ENCODE results near the gene DOLPP1. TPM values are rescaled to one million over a fixed set of nuclear protein-coding genes. Genes with fewer than 3 reads are reported as not detected.
A peak's percentile ranks its signal among the peaks of the same experiment; 100 is the strongest.

The DOLPP1 gene
- total and polyA plus RNA-seq, 7 donors: 2.1 to 5.2 (median 4.2) TPM

DNA sequence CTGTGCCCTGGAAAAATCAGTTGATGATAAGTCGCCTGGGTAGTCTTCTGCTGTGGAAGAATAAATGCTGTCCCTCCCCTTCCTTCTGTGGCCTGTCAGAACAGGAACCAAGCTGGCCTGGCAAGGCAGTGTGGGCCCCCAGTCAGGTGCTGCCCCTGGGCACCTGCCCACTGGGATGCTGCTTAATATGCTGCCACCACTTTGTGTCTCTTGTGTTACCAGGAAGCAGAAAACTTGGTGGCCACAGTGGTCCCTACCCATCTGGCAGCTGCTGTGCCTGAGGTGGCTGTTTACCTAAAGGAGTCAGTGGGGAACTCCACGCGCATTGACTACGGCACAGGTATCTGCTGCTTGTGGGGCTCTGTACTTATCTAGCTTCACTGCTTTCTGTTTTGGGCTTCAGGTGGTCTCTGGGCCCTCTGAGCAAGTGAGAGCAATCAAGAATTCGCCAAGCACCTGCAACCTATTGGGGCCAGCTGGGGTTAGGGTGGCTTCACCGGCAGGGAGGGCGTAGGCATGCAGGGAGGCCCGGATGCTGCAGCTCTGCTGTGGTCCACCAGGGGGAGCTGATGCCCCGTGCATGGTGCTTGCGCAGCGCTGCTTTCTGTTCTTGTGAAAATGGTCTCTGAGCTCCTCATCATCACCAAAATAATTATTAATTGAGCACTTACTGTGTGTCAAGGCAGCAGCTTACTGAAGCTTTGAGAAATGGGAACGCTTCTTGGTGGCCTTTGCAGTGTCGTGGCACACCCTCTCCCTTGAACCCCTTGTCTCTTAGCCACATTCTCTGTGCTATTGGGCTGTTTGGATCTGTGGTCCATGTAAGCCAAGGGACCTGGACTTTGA, 50.6 kb downstream of the DOLPP1 start:
- WGBS, 3 donors: 44 to 53% (median 45%) methylated on average over 13 of the region's 13 CpGs
- intact Hi-C loops (cut with DNase I): loop anchor here (5.0 to 10.0 kb wide), 2 partner anchors 363 to 656 kb away; no protein-coding TSS in a partner anchor
- ATAC-seq (peak; percentile 85 to 90 (median 88)), DNase-seq (peak; percentile 77 to 89)
- H3K36me3 ChIP-seq (ENCODE audit: insufficient read depth in 1 of 2, low read depth in 1 of 2): peaks cover 0 to 81% of the 10 kb centered on the region in 2 donors
- H3K9me3 ChIP-seq: no peaks in the 10 kb centered on the region
- TF ChIP-seq, protein P1, sequence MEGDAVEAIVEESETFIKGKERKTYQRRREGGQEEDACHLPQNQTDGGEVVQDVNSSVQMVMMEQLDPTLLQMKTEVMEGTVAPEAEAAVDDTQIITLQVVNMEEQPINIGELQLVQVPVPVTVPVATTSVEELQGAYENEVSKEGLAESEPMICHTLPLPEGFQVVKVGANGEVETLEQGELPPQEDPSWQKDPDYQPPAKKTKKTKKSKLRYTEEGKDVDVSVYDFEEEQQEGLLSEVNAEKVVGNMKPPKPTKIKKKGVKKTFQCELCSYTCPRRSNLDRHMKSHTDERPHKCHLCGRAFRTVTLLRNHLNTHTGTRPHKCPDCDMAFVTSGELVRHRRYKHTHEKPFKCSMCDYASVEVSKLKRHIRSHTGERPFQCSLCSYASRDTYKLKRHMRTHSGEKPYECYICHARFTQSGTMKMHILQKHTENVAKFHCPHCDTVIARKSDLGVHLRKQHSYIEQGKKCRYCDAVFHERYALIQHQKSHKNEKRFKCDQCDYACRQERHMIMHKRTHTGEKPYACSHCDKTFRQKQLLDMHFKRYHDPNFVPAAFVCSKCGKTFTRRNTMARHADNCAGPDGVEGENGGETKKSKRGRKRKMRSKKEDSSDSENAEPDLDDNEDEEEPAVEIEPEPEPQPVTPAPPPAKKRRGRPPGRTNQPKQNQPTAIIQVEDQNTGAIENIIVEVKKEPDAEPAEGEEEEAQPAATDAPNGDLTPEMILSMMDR (IDR thresholded peaks at IDR 0.05): peak; percentile 97
- H3K27ac ChIP-seq: no peak overlapping the region
- no peaks in the 10 kb centered on the region for H3K27me3 ChIP-seq (ENCODE audit: insufficient read depth in 3 of 3, low read length in 2 of 3)
- H3K4me1 ChIP-seq: peaks cover 7% of the 10 kb centered on the region
- H3K4me3 ChIP-seq: no peak overlapping the region

DNA sequence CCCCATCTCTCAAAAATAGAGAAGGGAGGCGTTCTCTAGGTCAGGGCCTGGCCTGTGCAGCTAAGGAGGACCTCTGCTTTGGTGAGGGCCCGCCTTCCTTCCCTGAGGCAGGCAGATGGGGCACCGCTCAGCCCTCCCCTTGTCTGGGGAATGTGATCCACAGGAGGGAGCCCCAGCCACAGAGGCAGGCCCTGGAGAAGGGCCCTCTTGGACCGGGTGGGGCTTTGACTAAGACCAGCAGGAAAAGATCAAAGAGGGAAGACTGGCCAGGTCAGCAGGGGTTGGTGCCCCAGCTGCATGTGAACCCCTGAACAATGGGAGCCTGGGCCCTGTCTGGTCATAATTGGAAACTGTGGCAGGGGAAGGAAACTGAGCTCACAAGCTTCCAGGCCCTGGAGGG, 52.2 kb downstream of the DOLPP1 start:
- no peaks in the 10 kb centered on the region for H3K9me3 ChIP-seq
- intact Hi-C loops (cut with DNase I): loop anchor here (5.0 to 10.0 kb wide), 2 partner anchors 362 to 654 kb away; no protein-coding TSS in a partner anchor
- H3K4me1 ChIP-seq: peaks cover 10% of the 10 kb centered on the region
- no peak overlapping the region for H3K4me3 ChIP-seq
- no peak for DNase-seq
- no peaks in the 10 kb centered on the region for H3K27me3 ChIP-seq (ENCODE audit: insufficient read depth in 3 of 3, low read length in 2 of 3)
- 72 to 85% (median 75%) methylated on average over 4 of the region's 4 CpGs for WGBS, 3 donors
- no peak for ATAC-seq
- H3K36me3 ChIP-seq (ENCODE audit: insufficient read depth in 1 of 2, low read depth in 1 of 2): peaks cover 0 to 82% of the 10 kb centered on the region in 2 donors
- TF ChIP-seq, protein P1 (IDR thresholded peaks at IDR 0.05): no peak
- H3K27ac ChIP-seq: no peak overlapping the region

DNA sequence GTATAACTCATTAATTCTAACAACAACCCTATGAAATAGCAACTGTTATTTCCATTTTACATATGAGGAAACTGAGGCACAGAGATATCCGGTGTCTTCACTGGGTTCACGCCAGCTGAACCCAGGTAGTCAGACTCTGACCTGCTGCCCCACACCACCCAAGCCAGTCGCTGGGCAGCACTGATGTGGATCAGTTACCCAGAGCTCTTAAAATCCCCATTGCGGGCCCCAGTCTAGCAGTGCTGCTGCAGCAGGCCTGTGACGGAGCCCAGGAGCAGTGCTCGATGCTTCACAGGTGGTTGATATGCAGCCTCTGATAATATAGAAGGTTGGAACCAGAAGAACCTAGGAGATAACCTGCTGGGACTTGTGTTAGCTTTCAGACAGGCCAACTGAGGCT, 54.6 kb downstream of the DOLPP1 start:
- intact Hi-C loops (cut with DNase I): loop anchor here (5.0 to 10.0 kb wide), 2 partner anchors 122 to 359 kb away; no protein-coding TSS in a partner anchor
- H3K4me3 ChIP-seq: no peak overlapping the region
- H3K36me3 ChIP-seq (ENCODE audit: insufficient read depth in 1 of 2, low read depth in 1 of 2): peaks cover 0 to 68% of the 10 kb centered on the region in 2 donors
- 89 to 92% (median 91%) methylated on average over 6 of the region's 6 CpGs for WGBS, 3 donors
- no peaks in the 10 kb centered on the region for H3K9me3 ChIP-seq
- DNase-seq (no peak), ATAC-seq (no peak)
- peaks cover 24% of the 10 kb centered on the region for H3K4me1 ChIP-seq
- no peaks in the 10 kb centered on the region for H3K27me3 ChIP-seq (ENCODE audit: insufficient read depth in 3 of 3, low read length in 2 of 3)
- no peak overlapping the region for H3K27ac ChIP-seq
- TF ChIP-seq, protein P1 (IDR thresholded peaks at IDR 0.05): no peak

DNA sequence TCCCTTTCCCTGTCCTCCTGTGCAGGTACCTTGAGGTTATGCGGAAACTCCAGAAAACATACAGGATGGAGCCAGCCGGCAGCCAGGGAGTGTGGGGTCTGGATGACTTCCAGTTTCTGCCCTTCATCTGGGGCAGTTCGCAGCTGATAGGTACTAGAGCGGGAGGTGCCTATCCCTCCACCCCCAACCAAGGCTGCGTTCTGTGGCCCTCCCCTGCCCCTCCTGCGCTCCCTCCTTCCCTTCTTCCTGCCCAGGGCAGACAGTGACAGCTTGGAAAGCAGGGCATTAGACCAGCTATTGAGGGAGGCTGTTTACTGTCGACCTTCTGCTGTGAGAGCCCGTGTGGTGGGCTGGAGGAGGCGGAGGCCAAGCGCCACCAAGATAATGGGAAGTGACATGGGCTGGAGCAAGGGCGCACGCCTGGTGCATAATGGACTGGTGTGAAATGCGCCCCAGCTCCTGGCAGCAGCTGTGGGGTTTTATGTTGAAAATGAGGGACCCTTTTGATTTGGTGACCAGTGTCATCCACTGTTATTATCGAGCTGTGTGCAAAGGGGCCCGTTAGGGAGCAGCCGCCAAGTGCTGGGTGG, 55.6 kb downstream of the DOLPP1 start:
- Histone ChIP-seq H3K4me3 (no peak overlapping the region), H3K27me3 (ENCODE audit: insufficient read depth in 3 of 3, low read length in 2 of 3) (no peaks in the 10 kb centered on the region), H3K27ac (no peak overlapping the region), H3K4me1 (peaks cover 29% of the 10 kb centered on the region), H3K36me3 (ENCODE audit: insufficient read depth in 1 of 2, low read depth in 1 of 2) (peaks cover 0 to 57% of the 10 kb centered on the region in 2 donors), H3K9me3 (no peaks in the 10 kb centered on the region)
- WGBS, 3 donors: 81 to 86% (median 83%) methylated on average over 16 of the region's 16 CpGs
- ATAC-seq (no peak), DNase-seq (no peak)
- intact Hi-C loops (cut with DNase I): loop anchor here (5.0 to 10.0 kb wide), 2 partner anchors 121 to 358 kb away; no protein-coding TSS in a partner anchor
- TF ChIP-seq, protein P1 (IDR thresholded peaks at IDR 0.05): no peak

All from psoas muscle (tissue), 8 donors.